ENCODE data around the gene PAXIP1.

GRCh38 chr7:154942691-154943090 lies 60.2 kb downstream of the PAXIP1 start:
- TF ChIP-seq CTCF (IDR thresholded peaks at IDR 0.05) = no peak
- no peak for TF ChIP-seq POLR2A (IDR thresholded peaks at IDR 0.05)
- no peak for TF ChIP-seq POLR2AphosphoS5 (IDR thresholded peaks at IDR 0.05; ENCODE audit: insufficient read depth in 1 of 2, low read depth in 1 of 2)

Data from vagina (tissue), 2 donors.